Erythroblast (primary cell): ENCODE data around the gene ZNF438.

Experiments
- GATA1 ChIP-seq: IDR thresholded peaks from 2 replicates; pipeline ENCODE4 v1.6.1; 2011; ENCODE audit warnings: low read depth, mild to moderate bottlenecking, control low read depth, low read length, moderate library complexity
- POLR2A ChIP-seq: IDR thresholded peaks from 2 replicates; pipeline ENCODE4 v1.6.1; 2011; ENCODE audit warnings: mild to moderate bottlenecking, low read length

DNA sequence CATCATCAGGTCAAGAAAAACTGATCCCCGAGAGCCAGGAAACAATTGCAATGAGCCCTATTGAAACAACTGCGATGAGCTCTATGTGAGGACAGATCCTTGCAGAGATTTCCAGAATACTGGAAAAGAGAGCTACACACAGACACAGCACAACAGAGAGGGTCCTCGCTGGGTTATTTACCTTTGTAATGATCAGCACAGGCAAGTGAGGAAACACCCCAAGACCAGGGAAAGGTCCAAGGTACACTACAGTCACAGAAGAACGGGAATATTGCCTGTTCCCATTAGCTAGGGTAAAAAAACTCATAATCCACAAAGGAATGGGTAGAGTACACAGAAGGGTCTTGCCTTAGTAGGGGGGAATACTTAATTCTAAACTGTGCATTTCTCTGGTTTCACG, 152.7 kb downstream of the ZNF438 start:
- TF ChIP-seq POLR2A (no peak), GATA1 (no peak)
